Measurements from ENCODE around the gene KRTAP25-1. TPM values are rescaled to one million over a fixed set of nuclear protein-coding genes. Genes with fewer than 3 reads are reported as not detected.

KRTAP25-1 gene
- total RNA-seq, 1 experiment from 2014 or later, result not detected

DNA sequence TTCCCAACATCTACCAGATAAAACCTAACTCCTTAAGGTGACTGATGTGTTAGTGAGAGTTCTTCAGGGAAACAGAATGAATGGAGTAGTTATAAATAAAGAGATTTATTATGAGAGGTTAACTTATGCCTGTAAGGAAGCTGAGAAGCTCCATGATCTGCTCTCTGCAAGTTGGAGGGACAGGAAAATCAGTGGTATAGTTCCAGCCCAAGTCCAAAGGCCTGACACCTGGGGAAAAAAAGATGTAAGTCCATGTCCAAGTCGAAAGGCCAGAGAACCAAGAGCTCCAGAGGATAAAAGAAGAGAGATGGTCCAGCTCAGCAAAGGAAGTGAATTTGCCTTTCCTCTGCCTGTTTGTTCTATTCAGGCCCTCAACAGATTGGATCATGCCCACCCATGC lies 33.6 kb downstream of the KRTAP25-1 start:
- H3K4me3 Mint-ChIP-seq (ENCODE audit: unreplicated experiment), result no peak overlapping the region
- TF ChIP-seq, protein P1, sequence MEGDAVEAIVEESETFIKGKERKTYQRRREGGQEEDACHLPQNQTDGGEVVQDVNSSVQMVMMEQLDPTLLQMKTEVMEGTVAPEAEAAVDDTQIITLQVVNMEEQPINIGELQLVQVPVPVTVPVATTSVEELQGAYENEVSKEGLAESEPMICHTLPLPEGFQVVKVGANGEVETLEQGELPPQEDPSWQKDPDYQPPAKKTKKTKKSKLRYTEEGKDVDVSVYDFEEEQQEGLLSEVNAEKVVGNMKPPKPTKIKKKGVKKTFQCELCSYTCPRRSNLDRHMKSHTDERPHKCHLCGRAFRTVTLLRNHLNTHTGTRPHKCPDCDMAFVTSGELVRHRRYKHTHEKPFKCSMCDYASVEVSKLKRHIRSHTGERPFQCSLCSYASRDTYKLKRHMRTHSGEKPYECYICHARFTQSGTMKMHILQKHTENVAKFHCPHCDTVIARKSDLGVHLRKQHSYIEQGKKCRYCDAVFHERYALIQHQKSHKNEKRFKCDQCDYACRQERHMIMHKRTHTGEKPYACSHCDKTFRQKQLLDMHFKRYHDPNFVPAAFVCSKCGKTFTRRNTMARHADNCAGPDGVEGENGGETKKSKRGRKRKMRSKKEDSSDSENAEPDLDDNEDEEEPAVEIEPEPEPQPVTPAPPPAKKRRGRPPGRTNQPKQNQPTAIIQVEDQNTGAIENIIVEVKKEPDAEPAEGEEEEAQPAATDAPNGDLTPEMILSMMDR (IDR thresholded peaks at IDR 0.05; ENCODE audit: unreplicated experiment), result no peak
- H3K36me3 Mint-ChIP-seq (ENCODE audit: insufficient read depth, unreplicated experiment), result no peaks in the 10 kb centered on the region
- BruUV-seq (replicated peaks), result no TSS peak
- ChIA-PET CTCF (interaction anchor here (0.6 to 1.2 kb wide), 3 partner anchors 10 to 975 kb away, joined by 3 to 5 read pairs (median 5); no protein-coding TSS in a partner anchor), POLR2A (no interaction called here)
- no peak overlapping the region for H3K27ac Mint-ChIP-seq (ENCODE audit: low read depth, unreplicated experiment)
- H3K27me3 Mint-ChIP-seq (ENCODE audit: insufficient read depth, unreplicated experiment), result no peaks in the 10 kb centered on the region
- H3K4me1 Mint-ChIP-seq (ENCODE audit: insufficient read depth, unreplicated experiment), result peaks cover 8% of the 10 kb centered on the region
- intact Hi-C loops (cut with micrococcal nuclease), result no loop called here
- no peaks in the 10 kb centered on the region for H3K9me3 Mint-ChIP-seq (ENCODE audit: unreplicated experiment)
- DNase-seq (ENCODE audit: unreplicated experiment), result no peak

DNA sequence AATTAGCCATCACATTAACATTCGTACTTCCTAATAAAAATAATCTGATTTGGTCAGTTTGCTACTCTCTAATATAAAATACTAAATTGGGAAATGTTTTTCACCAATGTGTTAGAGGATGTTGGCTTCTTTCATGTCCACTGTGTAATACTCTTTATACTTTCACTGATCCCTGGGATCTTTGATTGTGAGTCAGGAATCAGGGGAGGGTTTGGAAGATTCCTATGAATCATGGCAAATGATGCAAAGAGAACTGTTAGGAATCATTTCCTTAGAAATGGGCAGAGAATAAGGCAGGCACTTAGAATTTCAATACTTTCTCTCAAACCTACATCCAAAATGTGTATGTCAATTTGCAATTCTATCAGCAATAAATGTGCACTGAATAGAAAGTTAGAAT lies 37.5 kb downstream of the KRTAP25-1 start:
- H3K36me3 Mint-ChIP-seq (ENCODE audit: insufficient read depth, unreplicated experiment), result no peaks in the 10 kb centered on the region
- intact Hi-C loops (cut with micrococcal nuclease), result no loop called here
- ChIA-PET CTCF (no interaction called here), POLR2A (no interaction called here)
- H3K27me3 Mint-ChIP-seq (ENCODE audit: insufficient read depth, unreplicated experiment), result no peaks in the 10 kb centered on the region
- no peak overlapping the region for H3K4me3 Mint-ChIP-seq (ENCODE audit: unreplicated experiment)
- H3K27ac Mint-ChIP-seq (ENCODE audit: low read depth, unreplicated experiment), result no peak overlapping the region
- no TSS peak for BruUV-seq (replicated peaks)
- H3K4me1 Mint-ChIP-seq (ENCODE audit: insufficient read depth, unreplicated experiment), result peaks cover 8% of the 10 kb centered on the region
- peak; percentile 21 for DNase-seq (ENCODE audit: unreplicated experiment)
- H3K9me3 Mint-ChIP-seq (ENCODE audit: unreplicated experiment), result no peaks in the 10 kb centered on the region
- TF ChIP-seq, protein P1 (IDR thresholded peaks at IDR 0.05; ENCODE audit: unreplicated experiment), result no peak

DNA sequence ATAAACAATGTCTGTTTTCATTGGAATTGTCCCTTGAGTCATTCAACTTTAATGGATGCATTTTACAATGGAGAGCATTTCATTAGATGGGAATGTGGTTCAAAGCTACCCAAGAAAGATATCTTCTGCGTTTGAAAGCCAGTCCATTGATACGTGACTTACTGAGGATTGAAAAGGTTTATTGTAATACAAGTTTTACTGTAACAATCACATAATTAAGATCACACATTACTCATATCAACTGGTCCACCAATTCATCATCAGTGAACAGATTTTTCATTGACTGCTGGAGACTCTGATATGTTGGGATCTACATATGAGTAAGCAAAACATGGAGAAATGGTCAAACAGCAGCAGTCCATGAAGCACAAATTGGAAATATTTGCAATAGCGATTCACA lies 39.4 kb downstream of the KRTAP25-1 start:
- TF ChIP-seq, protein P1 (IDR thresholded peaks at IDR 0.05; ENCODE audit: unreplicated experiment), result no peak
- ChIA-PET CTCF (no interaction called here), POLR2A (interaction anchor here (0.7 kb wide), 1 partner anchor 799 kb away, joined by 3 read pairs; no protein-coding TSS in a partner anchor)
- DNase-seq (ENCODE audit: unreplicated experiment), result no peak
- Mint-ChIP-seq H3K36me3 (ENCODE audit: insufficient read depth, unreplicated experiment) (no peaks in the 10 kb centered on the region), H3K4me3 (ENCODE audit: unreplicated experiment) (no peak overlapping the region), H3K27me3 (ENCODE audit: insufficient read depth, unreplicated experiment) (no peaks in the 10 kb centered on the region), H3K4me1 (ENCODE audit: insufficient read depth, unreplicated experiment) (no peaks in the 10 kb centered on the region), H3K9me3 (ENCODE audit: unreplicated experiment) (no peaks in the 10 kb centered on the region), H3K27ac (ENCODE audit: low read depth, unreplicated experiment) (no peak overlapping the region)
- intact Hi-C loops (cut with micrococcal nuclease), result no loop called here
- BruUV-seq (replicated peaks), result no TSS peak

DNA sequence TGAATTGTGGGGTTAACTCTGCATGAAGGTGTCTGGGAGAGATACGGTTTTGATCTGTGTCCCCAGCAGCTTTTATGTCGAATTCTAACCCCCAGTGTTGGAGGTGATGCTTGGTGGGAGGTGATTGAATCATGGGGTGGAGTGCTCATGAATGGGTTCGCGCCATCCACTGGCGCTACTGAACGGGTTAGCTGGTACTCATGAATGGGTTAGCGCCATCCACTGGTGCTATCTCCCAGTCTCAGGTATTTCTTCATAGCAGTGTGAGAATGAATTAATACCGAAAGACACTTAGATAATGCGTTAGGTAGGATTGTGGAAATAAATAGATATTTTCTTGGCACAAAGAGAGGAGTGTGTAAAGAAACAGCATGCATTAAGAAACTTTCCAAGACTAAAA lies 40.5 kb downstream of the KRTAP25-1 start:
- CTCF ChIA-PET, result no interaction called here
- no peaks in the 10 kb centered on the region for H3K36me3 Mint-ChIP-seq (ENCODE audit: insufficient read depth, unreplicated experiment)
- no peak overlapping the region for H3K4me3 Mint-ChIP-seq (ENCODE audit: unreplicated experiment)
- intact Hi-C loops (cut with micrococcal nuclease), result no loop called here
- POLR2A ChIA-PET, result no interaction called here
- no peak overlapping the region for H3K27ac Mint-ChIP-seq (ENCODE audit: low read depth, unreplicated experiment)
- H3K9me3 Mint-ChIP-seq (ENCODE audit: unreplicated experiment), result no peaks in the 10 kb centered on the region
- BruUV-seq (replicated peaks), result no TSS peak
- H3K4me1 Mint-ChIP-seq (ENCODE audit: insufficient read depth, unreplicated experiment), result no peaks in the 10 kb centered on the region
- no peaks in the 10 kb centered on the region for H3K27me3 Mint-ChIP-seq (ENCODE audit: insufficient read depth, unreplicated experiment)
- DNase-seq (ENCODE audit: unreplicated experiment), result no peak
- TF ChIP-seq, protein P1 (IDR thresholded peaks at IDR 0.05; ENCODE audit: unreplicated experiment), result no peak

All from MCF 10A (cell line).